ENCODE data around the gene HGF.
"Not testable (repeated sequence)": the region's sequence is repeated elsewhere in the genome, so short reads cannot be mapped to it uniquely, and the experiment has no call there.

The HGF gene

GRCh38 chr7:81725812-81726127, 44.1 kb downstream of the HGF start:
- FAIRE-seq, result no peak
- DNase-seq (ENCODE audit: extremely low spot score, insufficient read length, low read depth), result no peak

- FAIRE-seq, result no peak
Measured at GRCh38 chr7:81725003-81725811, 44.6 kb downstream of the HGF start.

DNA sequence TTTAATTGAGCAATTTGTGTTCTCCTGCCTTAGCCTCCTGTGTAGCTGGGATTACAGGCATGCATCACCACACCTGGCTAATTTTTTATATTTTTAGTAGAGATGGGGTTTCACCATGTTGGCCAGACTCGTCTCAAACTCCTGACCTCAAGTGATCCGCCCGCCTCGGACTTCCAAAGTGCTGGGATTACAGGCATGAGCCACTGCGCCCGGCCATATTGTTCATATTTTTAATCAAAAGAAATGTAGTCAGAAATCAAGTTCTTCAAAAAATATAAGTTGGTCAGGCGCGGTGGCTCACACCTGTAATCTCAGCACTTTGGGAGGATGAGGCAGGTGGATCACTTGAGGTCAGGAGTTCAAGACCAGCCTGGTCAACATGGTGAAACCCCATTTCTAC, 47.6 kb downstream of the HGF start:
- not testable (repeated sequence) for FAIRE-seq; DNase-seq (ENCODE audit: extremely low spot score, insufficient read length, low read depth)

More at GRCh38 chr7:81725003-81725811, 44.6 kb downstream of the HGF start:
- DNase-seq (ENCODE audit: extremely low spot score, insufficient read length, low read depth), result no peak

DNA sequence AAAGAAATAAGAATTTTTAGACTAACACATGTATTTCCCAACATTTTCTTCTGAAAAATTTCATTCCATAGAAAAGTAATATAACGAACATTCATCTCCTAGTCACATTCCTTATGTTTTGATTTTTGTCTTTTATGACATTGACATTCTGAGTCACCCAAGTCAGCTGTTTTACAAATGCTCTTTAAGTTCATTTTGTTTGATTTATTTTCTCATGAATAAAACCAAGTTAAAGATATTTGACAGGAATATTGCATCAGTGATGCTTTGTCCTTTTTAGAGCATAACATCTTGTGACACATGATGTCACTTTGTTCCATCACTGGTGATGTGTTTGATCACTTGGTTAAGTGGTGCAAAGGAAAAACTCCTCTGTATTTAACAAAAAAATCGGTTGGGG, 48.4 kb downstream of the HGF start:
- FAIRE-seq (no peak), DNase-seq (ENCODE audit: extremely low spot score, insufficient read length, low read depth) (no peak)

- no peak for DNase-seq (ENCODE audit: extremely low spot score, insufficient read length, low read depth)
- FAIRE-seq, result no peak
Measured at GRCh38 chr7:81719865-81720264, 50.0 kb downstream of the HGF start.

DNA sequence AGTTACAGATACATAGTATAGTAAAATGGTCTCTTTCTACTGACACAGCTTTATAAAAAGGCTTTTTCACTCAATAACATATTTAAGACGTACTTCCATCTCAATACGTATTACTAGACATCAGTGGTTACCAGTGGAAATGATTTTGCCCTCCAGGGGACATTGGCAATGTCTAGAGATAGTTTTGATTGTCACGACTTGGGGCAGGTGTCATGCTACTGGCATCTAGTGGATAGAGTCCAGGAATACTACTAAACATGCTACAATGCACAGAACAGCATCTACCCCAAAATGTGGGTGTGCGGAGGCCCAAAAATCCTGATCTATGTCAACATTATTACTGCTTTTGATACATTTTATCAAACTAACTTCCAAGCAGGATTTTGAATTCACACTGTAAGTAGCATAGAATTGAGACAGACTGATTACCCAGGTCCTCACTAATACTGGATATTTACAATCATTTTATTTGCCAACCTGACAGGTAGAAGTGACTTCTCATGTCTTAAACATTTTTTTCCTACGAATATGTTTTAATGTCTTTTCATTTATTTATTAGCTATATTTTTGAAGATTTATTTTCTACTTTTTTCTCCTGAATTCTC, 53.8 kb downstream of the HGF start:
- no peak for DNase-seq (ENCODE audit: extremely low spot score, insufficient read length, low read depth)
- no peak for FAIRE-seq

- FAIRE-seq (no peak), DNase-seq (ENCODE audit: extremely low spot score, insufficient read length, low read depth) (no peak)
Measured at GRCh38 chr7:81714306-81714705, 55.5 kb downstream of the HGF start.

GRCh38 chr7:81710751-81711150, 59.1 kb downstream of the HGF start:
- no peak for DNase-seq (ENCODE audit: extremely low spot score, insufficient read length, low read depth)
- no peak for FAIRE-seq

GRCh38 chr7:81709836-81710235, 60.0 kb downstream of the HGF start:
- no peak for FAIRE-seq
- no peak for DNase-seq (ENCODE audit: extremely low spot score, insufficient read length, low read depth)

DNA sequence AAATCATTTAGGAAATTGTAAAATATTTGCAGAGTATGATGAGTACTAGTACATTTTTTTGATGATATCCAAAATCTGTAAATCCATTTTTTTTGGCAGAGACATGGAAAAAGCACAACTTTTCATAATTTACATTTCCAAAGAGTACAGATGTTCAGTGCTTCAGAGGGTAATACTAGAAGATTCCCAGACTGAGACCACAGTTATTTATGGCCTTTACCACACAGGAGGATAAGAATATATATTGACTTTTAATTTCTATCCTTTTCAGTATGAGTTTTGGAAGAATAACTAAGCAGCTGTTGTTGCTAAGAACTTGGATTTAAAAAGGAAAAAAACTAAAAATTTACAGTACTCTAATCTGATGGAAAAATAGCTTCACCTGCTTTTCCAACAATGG, 61.9 kb downstream of the HGF start:
- DNase-seq (ENCODE audit: extremely low spot score, insufficient read length, low read depth) (no peak), FAIRE-seq (no peak)

- no peak for DNase-seq (ENCODE audit: extremely low spot score, insufficient read length, low read depth)
- FAIRE-seq, result no peak
Measured at GRCh38 chr7:81707196-81707595, 62.7 kb downstream of the HGF start.

GRCh38 chr7:81705206-81705605, 64.6 kb downstream of the HGF start:
- DNase-seq (ENCODE audit: extremely low spot score, insufficient read length, low read depth) (no peak), FAIRE-seq (no peak)

DNA sequence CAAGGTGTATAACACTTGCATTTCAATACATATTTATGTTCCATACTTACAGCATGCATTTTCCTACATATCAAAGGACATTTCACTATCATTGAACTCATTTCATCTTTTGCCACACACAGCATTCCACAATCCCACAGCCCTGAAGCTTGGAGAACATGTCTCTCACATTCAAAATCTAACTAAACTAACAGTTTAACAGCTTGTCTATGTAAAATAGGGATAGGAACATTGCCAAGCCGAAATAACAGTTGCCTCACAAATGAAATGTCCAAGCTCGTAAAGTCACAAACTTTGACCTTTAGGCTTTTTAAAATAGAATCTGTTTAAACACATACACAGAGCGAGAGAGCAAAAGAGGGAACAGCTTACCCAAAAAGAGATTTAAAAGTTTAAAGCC, 65.3 kb downstream of the HGF start:
- FAIRE-seq (no peak), DNase-seq (ENCODE audit: extremely low spot score, insufficient read length, low read depth) (no peak)

- FAIRE-seq, result no peak
- DNase-seq (ENCODE audit: extremely low spot score, insufficient read length, low read depth), result no peak
Measured at GRCh38 chr7:81698965-81699364, 70.9 kb downstream of the HGF start.

GRCh38 chr7:81694711-81695110, 75.1 kb downstream of the HGF start:
- no peak for DNase-seq (ENCODE audit: extremely low spot score, insufficient read length, low read depth)
- no peak for FAIRE-seq

DNA sequence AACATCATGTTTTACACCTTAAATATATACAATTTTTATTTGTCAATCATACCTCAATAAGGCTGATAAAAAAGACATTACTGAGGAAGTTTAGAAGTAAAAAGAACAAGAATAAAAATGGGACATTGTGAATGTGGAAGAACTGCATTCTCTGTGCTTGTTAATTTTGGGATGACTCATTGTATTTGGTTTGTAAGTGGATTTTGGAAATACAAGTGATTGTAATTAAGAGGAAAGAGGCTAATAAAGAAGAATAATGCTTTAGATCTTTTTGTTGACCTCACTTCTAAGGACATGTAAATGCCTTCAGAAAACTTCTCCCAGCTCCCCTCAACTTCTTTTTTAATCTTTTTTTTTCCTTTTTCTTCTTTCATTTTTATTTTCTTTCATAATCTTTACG, 76.0 kb downstream of the HGF start:
- FAIRE-seq (no peak), DNase-seq (ENCODE audit: extremely low spot score, insufficient read length, low read depth) (no peak)

DNA sequence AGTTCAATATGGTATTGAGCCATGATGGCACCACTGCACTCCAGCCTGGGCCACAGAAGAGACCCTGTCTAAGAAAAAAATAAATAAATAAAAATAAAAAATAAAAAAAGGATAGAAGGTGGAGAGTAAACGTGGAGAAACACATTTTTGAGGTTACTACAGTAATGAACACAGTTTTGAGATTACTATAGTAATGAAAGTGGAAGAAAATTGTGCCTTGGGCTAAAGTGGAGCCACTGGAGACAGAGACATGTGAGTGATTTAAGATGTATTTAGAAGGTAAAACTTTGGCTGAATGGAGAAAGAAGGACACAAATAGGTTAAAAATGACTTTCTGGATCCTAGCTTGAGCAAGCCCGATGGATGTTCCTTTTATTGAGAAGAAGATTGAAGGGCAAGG, 76.8 kb downstream of the HGF start:
- DNase-seq (ENCODE audit: extremely low spot score, insufficient read length, low read depth) (no peak), FAIRE-seq (no peak)

- DNase-seq (ENCODE audit: extremely low spot score, insufficient read length, low read depth) (no peak), FAIRE-seq (no peak)
Measured at GRCh38 chr7:81692146-81692905, 77.5 kb downstream of the HGF start.

- DNase-seq (ENCODE audit: extremely low spot score, insufficient read length, low read depth) (no peak), FAIRE-seq (no peak)
Measured at GRCh38 chr7:81691199-81691821, 78.5 kb downstream of the HGF start.

GRCh38 chr7:81690688-81691087, 79.2 kb downstream of the HGF start:
- no peak for FAIRE-seq
- no peak for DNase-seq (ENCODE audit: extremely low spot score, insufficient read length, low read depth)

DNA sequence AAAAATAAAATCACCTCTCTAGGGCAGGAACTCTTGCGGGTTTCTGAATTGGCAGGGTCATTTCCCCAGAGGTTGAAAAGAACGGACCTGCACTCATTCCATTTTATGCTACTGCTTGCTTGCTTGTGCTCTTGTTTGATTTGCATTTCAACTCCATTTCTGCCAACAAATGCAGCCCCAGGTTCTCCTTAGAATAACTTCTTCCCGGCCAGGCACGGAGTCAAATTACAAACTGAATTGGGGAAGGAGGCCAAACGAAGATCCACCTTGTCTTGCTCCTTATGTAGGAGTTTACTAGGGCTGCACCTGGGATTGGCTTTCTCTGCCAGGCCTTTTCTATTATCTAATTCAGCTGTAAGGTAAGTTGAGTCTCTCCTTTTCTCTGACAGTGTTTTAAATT, 79.6 kb downstream of the HGF start:
- no peak for DNase-seq (ENCODE audit: extremely low spot score, insufficient read length, low read depth)
- FAIRE-seq, result no peak

All from GM18507 (cell line).